ENCODE results near the gene TBC1D4.
"Not testable (repeated sequence)": the region's sequence is repeated elsewhere in the genome, so short reads cannot be mapped to it uniquely, and the experiment has no call there.

TBC1D4 gene

DNA sequence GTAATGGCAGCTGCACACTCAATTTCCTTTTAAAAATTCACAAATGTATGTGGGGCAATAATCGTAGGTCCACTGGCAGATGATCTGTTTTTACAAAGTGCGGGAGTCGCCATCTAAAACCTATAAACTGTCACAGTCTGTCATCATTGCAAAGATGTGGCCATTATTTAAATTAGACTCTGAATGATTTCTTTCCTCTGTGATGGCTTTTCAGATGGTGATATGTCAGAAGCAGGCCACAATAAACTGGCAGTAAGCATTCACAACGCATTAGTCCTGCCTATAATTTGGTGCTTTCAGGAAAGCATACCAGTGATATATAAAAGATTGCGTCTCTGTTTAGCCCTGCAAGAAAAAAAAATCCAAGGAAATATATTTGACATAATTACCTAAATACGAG lies 226.8 kb downstream of the TBC1D4 start:
- TF ChIP-seq, protein P1, sequence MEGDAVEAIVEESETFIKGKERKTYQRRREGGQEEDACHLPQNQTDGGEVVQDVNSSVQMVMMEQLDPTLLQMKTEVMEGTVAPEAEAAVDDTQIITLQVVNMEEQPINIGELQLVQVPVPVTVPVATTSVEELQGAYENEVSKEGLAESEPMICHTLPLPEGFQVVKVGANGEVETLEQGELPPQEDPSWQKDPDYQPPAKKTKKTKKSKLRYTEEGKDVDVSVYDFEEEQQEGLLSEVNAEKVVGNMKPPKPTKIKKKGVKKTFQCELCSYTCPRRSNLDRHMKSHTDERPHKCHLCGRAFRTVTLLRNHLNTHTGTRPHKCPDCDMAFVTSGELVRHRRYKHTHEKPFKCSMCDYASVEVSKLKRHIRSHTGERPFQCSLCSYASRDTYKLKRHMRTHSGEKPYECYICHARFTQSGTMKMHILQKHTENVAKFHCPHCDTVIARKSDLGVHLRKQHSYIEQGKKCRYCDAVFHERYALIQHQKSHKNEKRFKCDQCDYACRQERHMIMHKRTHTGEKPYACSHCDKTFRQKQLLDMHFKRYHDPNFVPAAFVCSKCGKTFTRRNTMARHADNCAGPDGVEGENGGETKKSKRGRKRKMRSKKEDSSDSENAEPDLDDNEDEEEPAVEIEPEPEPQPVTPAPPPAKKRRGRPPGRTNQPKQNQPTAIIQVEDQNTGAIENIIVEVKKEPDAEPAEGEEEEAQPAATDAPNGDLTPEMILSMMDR (conservative IDR thresholded peaks at IDR 0.05; ENCODE audit: low read depth, low read length): no peak
- no peak for DNase-seq (ENCODE audit: low read depth)
- no peak overlapping the region for H3K4me3 ChIP-seq (ENCODE audit: low read depth, low read length)

GRCh38 chr13:75251188-75251587 lies 230.8 kb downstream of the TBC1D4 start:
- DNase-seq (ENCODE audit: low read depth): peak; percentile 52

GRCh38 chr13:75250526-75251178 lies 231.3 kb downstream of the TBC1D4 start:
- TF ChIP-seq, protein P1 (conservative IDR thresholded peaks at IDR 0.05; ENCODE audit: low read depth, low read length): no peak
- H3K4me3 ChIP-seq (ENCODE audit: low read depth, low read length): peak overlapping the region; percentile 20
- peak; percentile 86 for DNase-seq (ENCODE audit: low read depth)

More at GRCh38 chr13:75251188-75251587, 230.8 kb downstream of the TBC1D4 start:
- no peak overlapping the region for H3K4me3 ChIP-seq (ENCODE audit: low read depth, low read length)
- TF ChIP-seq, protein P1 (conservative IDR thresholded peaks at IDR 0.05; ENCODE audit: low read depth, low read length): no peak

GRCh38 chr13:75245578-75245977 lies 236.4 kb downstream of the TBC1D4 start:
- not testable (repeated sequence) for DNase-seq (ENCODE audit: low read depth); H3K4me3 ChIP-seq (ENCODE audit: low read depth, low read length)

DNA sequence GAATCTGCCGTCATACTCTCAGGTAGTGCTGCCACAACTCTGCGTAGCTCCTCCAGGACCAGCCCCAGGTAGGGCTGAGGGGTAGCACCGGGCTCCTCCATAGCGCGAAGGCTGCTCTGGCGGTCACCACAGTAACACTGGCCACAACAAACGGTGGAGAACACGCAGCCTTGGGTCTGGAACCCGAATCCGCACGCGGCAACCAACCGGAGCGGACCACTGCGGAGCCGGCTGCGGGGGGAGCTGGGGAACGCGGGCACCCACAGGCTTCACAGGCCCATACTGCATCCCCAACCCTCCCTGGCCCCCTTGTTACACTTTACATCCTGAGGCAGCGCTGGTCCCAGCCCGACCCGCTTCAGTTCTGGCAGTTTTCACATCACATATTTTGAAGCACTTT lies 241.7 kb downstream of the TBC1D4 start:
- H3K4me3 ChIP-seq (ENCODE audit: low read depth, low read length); DNase-seq (ENCODE audit: low read depth): not testable (repeated sequence)

GRCh38 chr13:75236774-75237173 lies 245.2 kb downstream of the TBC1D4 start:
- peak; percentile 15 for DNase-seq (ENCODE audit: low read depth)
- H3K4me3 ChIP-seq (ENCODE audit: low read depth, low read length): no peak overlapping the region
- TF ChIP-seq, protein P1 (conservative IDR thresholded peaks at IDR 0.05; ENCODE audit: low read depth, low read length): no peak
